Iris pigment epithelial cell (primary cell): ENCODE measurements around the gene PRKRA.
"Not testable (repeated sequence)": the region's sequence is repeated elsewhere in the genome, so short reads cannot be mapped to it uniquely, and the experiment has no call there.

Experiments used
- DNase-seq: peaks from one replicate; pipeline ENCODE4 v3.0.0-alpha.2; 2011; ENCODE audit warnings: low read depth

The PRKRA gene

DNA sequence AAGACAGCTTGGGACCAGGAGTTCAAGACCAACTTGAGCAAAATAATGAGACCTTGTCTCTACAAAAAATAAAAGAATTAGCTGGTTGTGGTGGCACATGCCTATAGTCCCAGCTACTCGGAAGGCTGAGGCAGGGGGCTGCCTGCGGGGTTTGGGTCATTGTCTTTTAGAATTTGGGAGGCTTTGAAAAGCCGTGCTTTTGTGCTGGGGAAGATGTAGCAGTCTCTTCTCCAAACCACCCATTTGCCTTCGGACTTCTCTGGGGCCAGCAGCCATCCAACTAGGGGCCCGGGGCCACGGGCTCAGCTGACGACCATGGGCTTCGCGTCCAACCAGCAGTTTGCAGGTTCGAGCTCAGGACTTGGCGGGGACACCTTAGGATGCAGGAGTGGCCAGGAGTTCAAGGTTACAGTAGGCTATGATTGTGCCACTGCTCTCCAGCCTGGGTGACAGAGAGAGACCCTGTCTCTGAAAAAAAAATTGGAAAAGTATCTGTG lies 6.5 kb upstream of the PRKRA start:
- DNase-seq, result no peak

DNA sequence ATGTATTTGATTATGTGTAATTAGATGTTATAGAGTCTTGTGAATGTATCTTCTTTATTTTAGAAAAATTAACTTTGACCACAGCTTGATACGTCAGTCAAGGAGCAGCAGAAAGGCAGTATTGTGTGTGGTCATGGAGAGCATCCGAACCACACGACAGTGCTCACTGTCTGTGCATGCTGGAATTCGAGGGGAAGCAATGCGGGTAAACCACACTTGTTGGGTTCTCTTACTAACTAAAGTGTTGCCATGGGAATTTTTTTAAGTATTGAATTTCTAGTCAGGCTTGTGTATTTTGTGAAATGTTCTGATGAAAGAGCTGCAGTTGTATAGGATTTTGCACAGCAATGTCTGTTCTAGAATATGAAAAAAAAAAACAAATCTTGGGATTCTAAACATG lies 5.0 kb upstream of the PRKRA start:
- DNase-seq, result no peak

DNA sequence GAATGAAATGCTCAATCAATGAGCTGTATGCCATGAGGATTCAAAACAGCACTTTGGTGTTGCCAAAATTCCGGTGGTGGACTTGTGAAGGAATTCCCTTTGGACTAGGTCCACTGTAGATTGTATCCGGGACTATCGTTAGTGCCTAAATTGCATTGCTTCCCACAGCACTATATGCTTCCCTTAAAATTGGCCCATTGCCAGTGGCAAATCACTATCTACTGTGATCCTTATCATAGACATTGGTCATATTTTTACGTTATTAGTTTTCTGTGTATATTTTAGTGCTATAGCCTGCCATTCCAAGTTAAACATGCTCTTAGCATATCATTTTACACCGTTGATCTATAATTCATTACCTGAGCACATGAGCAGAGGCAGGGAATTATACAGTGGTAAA lies 1.9 kb upstream of the PRKRA start:
- no peak for DNase-seq

DNA sequence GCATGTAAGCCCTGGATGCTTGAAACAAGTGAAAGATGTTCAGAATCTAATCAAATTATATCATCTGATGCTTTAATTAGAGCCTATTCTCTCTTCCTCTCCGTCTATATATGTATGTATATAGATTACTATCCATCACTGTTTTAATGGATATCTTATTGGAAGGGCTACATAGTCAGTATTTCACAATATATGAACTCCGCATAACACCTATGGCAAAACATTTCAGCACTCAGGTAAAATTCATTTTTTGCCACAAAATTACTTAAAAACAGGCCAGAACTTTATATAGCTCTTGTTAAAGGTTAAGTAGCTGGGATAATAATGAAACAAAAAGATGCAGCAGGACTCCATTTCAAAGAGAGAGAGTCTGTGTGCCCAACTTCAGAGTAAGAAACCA lies 1.4 kb upstream of the PRKRA start:
- no peak for DNase-seq

DNA sequence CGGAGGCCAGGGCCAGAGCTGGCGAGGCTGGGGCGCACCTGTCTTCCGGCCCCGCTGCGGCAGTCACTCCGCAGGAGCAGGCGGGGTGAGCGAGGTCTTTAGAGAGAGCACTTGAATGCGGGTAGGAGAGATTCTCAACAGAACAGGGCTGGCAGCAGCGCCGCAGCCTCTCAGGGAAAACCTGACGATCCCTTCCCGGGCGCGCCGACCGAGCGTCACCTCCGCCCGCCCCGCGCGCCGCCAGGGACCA lies 526 bp downstream of the PRKRA start:
- DNase-seq, result no peak

DNA sequence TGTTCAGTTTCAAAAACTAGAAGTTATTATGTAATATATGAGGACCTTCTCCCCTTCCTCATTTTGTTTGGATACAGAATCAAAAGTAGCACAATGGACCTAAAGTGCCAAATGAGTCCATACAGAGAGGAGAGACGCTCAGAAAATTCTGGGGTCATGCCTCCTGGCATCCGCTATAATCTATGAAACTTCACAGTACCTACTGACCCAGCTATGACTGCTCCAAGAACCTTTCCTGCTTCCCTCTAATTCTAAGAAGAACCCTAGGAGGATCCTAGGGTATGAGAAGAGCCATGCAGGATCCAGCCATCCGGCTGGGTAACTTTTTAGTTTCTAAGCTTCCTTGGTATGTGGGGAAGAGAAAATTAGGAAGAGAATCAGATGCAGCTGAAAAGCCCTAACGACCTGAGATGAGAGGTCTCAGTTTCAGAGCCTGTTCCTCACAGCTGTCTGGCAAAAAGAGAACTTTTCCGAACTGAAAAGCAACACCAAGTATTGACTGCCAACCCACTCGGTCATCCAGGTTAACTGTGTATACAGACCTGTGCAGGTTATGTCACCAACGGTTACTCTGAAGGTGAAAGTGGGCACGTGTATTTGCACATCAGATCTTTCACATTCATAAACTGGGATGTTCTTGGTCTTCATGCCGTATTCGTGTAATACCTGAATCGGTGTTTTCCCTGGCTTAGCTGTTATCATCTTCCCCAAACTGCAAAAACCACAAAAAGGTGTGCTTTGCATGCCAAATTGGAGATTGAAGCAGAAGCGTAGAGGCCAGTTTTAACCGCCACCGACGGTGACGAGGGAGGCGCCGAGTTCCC lies 1.1 kb downstream of the PRKRA start:
- DNase-seq, result peak; percentile 9

DNA sequence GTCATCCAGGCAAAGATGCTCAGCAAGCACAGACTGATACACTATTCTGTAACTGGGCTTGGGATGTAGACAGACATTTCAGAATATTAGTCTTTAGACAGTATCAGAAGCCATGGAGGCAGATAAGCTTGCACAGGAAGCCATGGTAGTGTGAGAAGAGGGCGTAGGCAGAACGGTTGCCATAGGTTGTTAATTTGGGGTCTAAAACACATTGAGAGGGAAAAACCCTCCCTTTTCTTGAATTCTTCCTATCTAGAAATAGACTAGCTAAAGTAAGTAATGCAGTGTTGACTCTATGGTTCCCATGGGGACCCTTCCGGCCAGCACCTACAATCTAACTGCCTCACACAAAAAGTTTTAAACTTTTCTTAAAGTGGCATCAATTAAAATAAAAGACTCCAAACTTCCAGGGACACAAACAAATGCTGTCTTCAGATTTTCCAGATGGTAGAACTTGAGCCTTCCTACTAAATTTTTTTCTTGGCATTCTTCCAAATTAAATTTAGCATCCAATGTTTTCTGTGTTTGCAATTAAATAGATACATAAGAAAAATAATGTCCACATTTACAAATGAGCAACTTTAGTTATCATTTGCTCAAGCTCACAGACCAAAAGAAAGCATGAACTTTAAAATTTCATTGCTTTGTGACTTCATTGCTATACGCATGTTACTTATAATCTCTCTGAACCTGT lies 1.9 kb downstream of the PRKRA start:
- no peak for DNase-seq

DNA sequence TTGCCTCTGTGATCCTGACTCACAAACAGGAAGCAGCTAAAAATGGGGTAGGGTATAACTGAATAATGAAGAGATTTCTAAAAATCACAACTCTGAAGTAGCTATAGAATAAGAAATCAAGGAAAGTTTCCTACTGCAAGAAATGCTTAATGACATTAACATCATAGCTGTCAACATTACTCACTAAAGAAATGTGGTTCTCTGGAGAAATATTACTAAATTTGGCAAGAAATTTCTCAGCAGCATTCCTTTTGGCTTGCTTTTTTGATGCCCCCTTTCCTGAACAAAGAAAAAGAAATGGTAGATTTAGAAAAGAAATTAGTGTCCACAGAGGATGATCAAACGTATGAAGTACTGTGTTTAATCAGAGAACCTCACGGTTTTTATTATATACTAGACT lies 9.5 kb downstream of the PRKRA start:
- no peak for DNase-seq

DNA sequence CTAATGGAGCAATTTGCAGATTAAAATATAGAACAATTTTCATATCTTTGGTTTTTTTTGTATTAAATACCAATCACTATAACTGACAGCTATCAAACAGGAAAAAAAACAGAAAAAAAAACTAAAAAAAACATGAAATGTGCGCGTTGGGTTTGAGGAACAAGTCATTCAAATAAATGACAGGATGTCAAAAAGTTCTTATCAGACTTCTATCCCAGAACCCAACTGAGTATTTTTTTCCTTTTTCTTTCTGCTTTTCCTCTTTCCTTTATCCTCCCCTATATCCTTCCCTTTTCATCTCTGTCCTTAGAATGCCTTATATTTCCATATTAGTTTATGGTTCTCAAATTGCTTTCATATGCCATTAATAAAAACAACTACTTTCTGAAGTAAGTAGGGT lies 14.3 kb downstream of the PRKRA start:
- no peak for DNase-seq

DNA sequence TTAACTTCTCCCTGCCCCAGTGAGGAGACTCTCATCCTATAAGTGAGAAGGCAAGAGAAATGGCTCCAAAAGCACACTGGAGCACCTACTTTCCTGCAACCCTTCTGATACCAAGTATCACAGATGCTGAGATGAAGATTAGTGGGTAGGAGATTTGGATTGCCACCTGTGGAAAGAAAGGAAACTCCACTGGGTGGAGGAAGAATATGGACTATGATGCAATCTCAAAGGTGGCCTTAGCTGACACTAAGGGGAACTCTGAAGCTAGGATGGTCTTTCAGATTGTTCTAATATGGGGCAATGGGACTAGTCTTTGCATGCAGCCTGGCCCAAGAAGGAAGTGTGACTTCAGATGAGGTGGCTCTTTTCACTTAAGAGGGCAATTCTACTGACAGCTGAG lies 21.6 kb downstream of the PRKRA start:
- DNase-seq, result no peak

DNA sequence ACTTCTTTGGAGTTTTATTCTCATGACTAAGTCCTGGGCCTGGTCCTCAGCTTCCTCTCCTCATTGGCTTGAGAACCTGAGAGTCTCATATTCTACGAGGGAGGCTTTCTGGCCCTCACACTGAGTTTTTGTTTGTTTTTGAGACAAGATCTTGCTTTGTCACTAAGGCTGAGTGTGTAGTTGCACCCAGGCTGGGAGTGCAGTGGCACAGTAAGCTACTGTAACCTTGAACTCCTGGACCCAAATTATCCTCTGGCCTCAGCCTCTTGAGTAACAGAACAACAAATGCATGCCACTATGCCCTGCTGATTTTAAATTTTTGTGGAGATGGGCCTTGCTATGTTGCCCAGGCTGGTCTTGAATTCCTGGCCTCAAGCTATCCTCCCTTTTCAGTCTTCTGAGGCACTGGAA lies 22.6 kb downstream of the PRKRA start:
- no peak for DNase-seq

DNA sequence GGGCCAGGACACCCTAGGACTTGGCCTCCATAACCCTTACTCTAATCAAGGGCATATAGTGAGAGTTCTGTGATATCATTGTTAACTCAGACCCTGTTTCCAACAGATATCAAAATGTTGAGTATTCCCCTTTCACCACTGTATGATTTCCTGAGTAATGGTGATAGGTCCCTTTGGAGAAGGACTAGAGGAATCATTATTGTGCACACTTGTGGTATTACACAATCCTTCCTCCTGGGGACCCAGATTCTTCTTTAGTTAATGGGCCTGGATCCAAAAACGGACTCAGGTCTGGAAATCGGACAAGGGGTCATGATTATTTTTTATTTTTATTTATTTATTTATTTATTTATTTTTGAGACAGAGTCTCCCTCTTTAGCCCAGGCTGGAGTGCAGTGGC lies 23.5 kb downstream of the PRKRA start:
- no peak for DNase-seq

DNA sequence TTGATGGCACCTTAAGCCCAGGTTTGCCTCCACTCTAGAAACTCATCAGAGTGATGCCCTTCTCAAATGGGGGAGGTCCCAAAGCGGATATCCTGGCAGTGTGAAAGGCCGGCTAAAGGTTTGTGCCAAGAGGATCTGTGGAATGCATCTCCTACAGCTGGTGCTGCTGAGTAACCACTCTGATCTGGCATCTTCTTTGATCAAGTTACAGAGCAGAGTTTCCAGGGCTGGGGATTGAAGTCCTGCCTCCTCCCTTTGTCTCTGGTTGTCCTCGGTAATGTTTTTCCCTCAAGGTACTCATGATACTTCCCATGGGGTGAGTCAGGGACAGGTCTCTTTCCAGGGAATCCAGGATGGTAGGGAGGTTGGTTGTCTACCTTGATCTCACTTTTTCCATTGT lies 24.6 kb downstream of the PRKRA start:
- DNase-seq, result peak; percentile 50

DNA sequence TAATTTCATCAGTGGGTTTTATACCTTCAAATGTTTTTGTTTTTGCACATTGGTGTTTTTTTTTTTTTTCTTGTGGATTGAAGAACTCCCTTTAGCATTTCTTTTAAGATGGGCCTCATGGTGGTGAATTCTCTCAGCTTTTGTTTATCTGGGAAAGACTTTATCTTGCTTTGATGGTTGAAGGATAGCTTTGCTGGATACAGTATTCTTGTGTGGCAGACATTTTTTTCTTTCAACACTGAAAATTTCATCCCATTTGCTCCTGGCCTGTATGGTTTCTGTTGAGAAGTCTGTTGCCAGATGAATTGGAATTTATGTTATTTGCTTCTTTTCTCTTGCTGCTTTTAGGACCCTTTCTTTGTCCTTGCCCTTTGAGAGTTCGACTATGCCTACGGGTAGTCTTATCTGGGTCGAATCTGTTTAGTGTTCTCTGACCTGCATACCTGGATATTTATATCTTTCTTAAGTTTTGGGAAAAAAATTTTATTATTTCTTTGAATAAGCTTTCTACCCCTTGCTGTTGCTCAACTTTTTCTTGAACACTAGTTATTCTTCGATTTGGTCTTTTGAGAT lies 25.6 kb downstream of the PRKRA start:
- DNase-seq, result no peak

DNA sequence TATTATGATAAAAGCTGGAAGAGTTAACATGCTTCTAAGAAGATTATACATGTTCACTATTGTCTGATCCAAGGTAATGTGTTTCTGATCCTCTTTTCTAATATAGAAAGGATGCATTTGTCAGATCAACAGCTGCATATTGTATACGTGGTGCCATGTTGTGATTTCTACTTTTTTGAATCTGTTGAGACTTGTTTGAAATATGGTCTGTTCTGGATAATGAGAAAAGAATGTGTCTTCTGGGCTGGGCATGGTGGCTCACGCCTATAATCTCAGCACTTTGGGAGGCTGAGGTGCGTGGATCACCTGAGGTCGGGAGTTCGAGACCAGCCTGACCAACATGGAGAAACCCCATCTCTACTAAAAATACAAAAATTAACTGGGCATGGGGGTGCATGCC lies 27.2 kb downstream of the PRKRA start:
- not testable (repeated sequence) for DNase-seq

DNA sequence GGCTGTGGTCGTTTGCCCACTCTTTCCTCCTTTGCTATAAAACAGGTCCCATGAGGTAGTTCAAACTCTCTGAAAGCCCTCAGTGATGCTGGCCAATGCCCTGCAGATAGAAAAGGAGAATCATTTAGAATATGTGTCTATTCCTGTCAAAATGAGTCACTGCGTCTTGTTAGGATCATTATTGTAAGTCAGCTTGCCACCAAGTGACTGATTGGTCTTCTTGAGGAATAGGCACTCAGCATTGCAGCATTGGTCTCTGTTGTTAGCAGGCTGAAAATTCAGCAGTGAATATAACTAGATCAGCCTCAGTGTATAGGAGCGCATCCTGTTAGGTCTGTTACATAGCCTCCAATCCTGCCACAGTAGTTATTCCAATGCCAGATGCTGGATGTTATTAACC lies 28.9 kb downstream of the PRKRA start:
- no peak for DNase-seq

DNA sequence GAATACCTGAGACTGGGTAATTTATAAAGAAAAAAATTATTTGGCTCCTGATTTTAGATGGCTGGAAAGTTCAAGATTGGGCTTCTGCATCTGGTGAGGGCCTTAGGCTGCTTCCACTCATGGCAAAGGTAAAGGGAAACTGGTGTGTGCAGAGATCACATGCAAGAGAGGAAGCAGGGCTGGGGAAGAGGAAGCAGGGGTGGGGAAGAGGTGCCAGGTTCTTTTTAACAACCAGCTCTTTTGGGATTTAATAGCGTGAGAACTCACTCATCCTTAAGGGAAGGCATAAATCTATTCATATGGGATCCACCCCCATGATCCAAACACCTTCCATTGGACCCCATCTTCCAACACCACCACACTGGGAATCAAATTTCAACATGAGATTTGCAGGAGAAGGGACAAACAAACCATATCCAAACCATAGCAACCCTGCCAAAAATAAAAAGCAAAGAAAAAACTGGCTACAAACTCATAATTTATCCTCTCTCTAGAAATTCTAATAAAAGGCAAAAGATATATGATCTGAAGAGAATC lies 30.4 kb downstream of the PRKRA start:
- DNase-seq, result no peak

DNA sequence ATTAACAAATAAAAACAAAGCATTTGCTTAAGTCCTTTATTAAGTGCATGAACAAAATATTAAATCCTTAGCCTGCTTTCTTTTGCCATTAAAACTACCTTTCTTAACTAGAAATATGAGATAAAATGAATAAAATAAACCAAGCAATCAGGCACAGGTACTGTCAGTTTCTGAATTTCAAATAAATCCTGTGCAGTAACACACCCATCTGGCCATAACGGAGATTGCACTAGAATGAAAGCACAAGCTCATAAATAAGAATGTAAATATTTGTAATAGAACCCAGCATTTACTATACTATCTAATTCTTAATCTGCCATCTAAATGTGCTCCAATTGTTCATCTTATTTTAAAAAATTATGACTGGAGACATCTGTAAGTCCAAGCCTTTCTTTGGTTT lies 31.9 kb downstream of the PRKRA start:
- DNase-seq, result peak; percentile 48

DNA sequence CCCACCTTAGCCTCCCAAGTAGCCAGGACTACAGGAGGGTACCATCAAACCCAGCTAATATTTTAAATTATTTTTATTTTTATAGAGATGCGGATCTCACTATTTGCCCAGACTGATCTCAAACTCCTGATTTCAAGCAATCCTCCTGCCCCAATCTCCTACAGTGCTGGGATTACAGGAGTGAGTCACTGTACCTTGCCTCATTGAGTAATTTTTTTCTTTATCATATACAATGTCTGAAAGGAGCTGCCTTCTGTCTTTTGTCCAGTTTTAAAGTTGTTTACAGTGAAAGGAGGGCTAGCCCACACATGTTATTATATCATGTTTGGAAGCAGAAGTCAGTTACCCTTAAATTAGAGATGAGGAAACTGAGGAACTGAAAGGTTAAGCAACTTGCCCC lies 32.5 kb downstream of the PRKRA start:
- DNase-seq, result peak; percentile 74

DNA sequence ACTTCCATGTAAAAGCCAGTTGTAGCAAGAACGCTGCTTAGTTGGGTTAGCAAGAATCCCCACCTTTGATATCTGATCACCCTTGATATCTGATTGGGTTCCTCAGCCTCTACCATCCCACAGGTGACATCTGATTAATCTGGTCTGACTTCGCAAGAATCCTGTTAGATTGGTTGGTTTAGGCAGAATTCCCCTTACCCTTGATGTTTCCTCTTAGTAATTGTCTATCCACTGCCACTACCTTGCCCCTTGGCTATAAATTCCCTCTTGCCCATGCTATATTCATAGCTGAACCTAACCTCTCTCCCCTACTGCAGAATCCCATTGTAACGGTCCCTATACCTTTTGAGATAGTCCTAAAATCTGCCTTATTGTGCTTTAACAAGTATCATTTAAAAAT lies 33.1 kb downstream of the PRKRA start:
- DNase-seq, result no peak

DNA sequence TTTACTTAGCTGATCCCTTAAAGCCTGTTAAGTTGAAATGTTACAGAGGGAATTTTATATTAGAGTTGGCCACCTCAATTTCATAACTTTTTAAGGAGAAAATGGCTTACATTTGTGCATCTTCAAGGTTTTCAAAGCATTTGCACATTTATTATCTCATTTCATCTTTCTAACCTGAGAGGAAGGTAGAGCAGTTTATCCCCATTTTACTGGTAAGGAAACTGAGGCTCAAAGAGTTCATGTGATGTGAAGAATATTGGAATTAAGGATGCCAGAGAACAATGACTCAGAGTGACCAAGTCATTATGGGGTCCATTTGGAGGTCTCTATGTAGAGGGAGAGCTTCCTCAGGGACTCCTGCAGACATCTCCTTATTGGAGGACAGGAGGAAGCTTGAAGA lies 35.0 kb downstream of the PRKRA start:
- DNase-seq, result no peak

DNA sequence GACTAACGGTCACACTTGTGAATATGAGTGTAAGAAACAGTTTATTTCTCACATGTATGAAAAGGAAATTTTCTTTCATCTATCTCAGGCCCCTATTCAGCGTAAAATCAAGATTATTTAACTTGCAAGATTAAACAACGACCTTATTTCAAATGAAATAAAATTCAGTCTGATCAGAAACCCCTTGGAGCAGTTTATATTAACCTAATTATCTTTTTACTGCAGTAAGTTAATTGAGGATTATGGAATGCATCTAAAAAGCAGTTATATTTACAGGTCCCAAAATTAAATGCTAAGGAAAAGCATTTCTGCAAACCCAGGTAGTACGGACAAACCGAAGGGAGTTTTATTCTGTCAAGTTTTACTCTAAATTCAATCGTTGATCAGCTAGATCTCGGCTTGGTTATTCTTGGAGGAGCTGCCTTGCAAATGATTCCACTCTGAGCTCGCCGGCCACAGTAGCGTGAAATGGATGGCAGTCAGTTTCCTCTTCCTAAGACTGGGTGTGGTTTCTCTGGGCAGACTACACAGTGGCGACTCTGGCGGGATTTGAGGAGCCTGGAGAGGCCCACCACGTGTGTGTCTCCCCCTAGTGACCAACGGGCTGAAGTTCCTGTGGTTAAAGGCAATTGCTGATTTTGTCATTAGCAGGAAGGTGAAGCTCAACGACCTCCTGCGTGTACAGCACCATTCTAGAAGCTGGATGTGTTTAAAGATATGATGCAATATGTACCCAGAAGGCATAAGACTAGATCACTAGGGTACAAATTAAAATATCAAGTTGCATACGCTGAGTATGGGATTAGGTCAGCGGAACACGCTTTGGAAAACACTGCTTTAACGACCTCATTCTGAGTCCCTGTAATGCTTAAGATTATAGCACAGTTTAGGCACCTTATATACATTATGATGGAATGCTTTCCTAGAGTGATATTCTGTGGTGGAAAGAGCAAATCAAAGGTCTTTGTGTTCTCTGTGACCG lies 36.4 kb downstream of the PRKRA start:
- DNase-seq, result peak; percentile 97
